Measurements from ENCODE around the gene RNF2. TPM values are rescaled to one million over a fixed set of nuclear protein-coding genes. Genes with fewer than 3 reads are reported as not detected.
"Not testable (repeated sequence)": the region's sequence is repeated elsewhere in the genome, so short reads cannot be mapped to it uniquely, and the experiment has no call there.

Gene RNF2
- 29.1 TPM for total RNA-seq

- DNase-seq (ENCODE audit: low read depth in 2 of 3, low spot score in 2 of 3) = peak; percentile 63 to 94 (median 93)
Measured at GRCh38 chr1:185044981-185045813, at the start of gene RNF2. Gene RNF2, plus strand, starts transcription at chr1:185045558. Its CDS starts 41,996 bp downstream, at chr1:185087554.

- DNase-seq (ENCODE audit: low read depth in 2 of 3, low spot score in 2 of 3) = not testable (repeated sequence)
Measured at GRCh38 chr1:184999974-185000373, 45.4 kb upstream of the RNF2 start.

- DNase-seq (ENCODE audit: low read depth in 2 of 3, low spot score in 2 of 3) = not testable (repeated sequence)
Measured at GRCh38 chr1:185001312-185001880, 44.0 kb upstream of the RNF2 start.

GRCh38 chr1:185008838-185009237 lies 36.5 kb upstream of the RNF2 start:
- DNase-seq (ENCODE audit: low read depth in 2 of 3, low spot score in 2 of 3) = no peak

GRCh38 chr1:185010361-185010760 lies 35.0 kb upstream of the RNF2 start:
- DNase-seq (ENCODE audit: low read depth in 2 of 3, low spot score in 2 of 3) = no peak

GRCh38 chr1:185014941-185015340 lies 30.4 kb upstream of the RNF2 start:
- DNase-seq (ENCODE audit: low read depth in 2 of 3, low spot score in 2 of 3) = no peak

GRCh38 chr1:185015631-185016030 lies 29.7 kb upstream of the RNF2 start:
- DNase-seq (ENCODE audit: low read depth in 2 of 3, low spot score in 2 of 3) = no peak

GRCh38 chr1:185016880-185017279 lies 28.5 kb upstream of the RNF2 start:
- no peak for DNase-seq (ENCODE audit: low read depth in 2 of 3, low spot score in 2 of 3)

- no peak for DNase-seq (ENCODE audit: low read depth in 2 of 3, low spot score in 2 of 3)
Measured at GRCh38 chr1:185017338-185017737, 28.0 kb upstream of the RNF2 start.

GRCh38 chr1:185017966-185018365 lies 27.4 kb upstream of the RNF2 start:
- no peak for DNase-seq (ENCODE audit: low read depth in 2 of 3, low spot score in 2 of 3)

- DNase-seq (ENCODE audit: low read depth in 2 of 3, low spot score in 2 of 3) = no peak
Measured at GRCh38 chr1:185027252-185027882, 18.0 kb upstream of the RNF2 start.

GRCh38 chr1:185033686-185034085 lies 11.7 kb upstream of the RNF2 start:
- DNase-seq (ENCODE audit: low read depth in 2 of 3, low spot score in 2 of 3) = no peak

GRCh38 chr1:185035258-185035657 lies 10.1 kb upstream of the RNF2 start:
- DNase-seq (ENCODE audit: low read depth in 2 of 3, low spot score in 2 of 3) = no peak

GRCh38 chr1:185038813-185039376 lies 6.5 kb upstream of the RNF2 start:
- no peak for DNase-seq (ENCODE audit: low read depth in 2 of 3, low spot score in 2 of 3)

GRCh38 chr1:185039726-185040407 lies 5.5 kb upstream of the RNF2 start:
- no peak for DNase-seq (ENCODE audit: low read depth in 2 of 3, low spot score in 2 of 3)

GRCh38 chr1:185040408-185040735 lies 5.0 kb upstream of the RNF2 start:
- peak in 2 of 3 donors; percentile 14 to 75 for DNase-seq (ENCODE audit: low read depth in 2 of 3, low spot score in 2 of 3)

GRCh38 chr1:185041742-185042141 lies 3.6 kb upstream of the RNF2 start:
- no peak for DNase-seq (ENCODE audit: low read depth in 2 of 3, low spot score in 2 of 3)

- no peak for DNase-seq (ENCODE audit: low read depth in 2 of 3, low spot score in 2 of 3)
Measured at GRCh38 chr1:185042737-185043136, 2.6 kb upstream of the RNF2 start.

GRCh38 chr1:185044387-185044786 lies 971 bp upstream of the RNF2 start:
- no peak for DNase-seq (ENCODE audit: low read depth in 2 of 3, low spot score in 2 of 3)

GRCh38 chr1:185045814-185046492 lies 595 bp downstream of the RNF2 start:
- peak in 1 of 3 donors; percentile 26 for DNase-seq (ENCODE audit: low read depth in 2 of 3, low spot score in 2 of 3)
